Activated CD8-positive, alpha-beta memory T cell treated with anti-CD3 and anti-CD28 coated beads, Interleukin-2, amount 10 ng/mL, durations not matched to agents 7 days and 5 days (primary cell): ENCODE measurements around the gene ATP12A. TPM values are rescaled to one million over a fixed set of nuclear protein-coding genes. Genes with fewer than 3 reads are reported as not detected.

Experiments
- ATAC-seq: fragments of 150-1000 bp; cut with Tn5 transposase; one replicate; pipeline ENCODE4 v1.10.0; 2021; ENCODE audit warnings: moderate library complexity
- CTCF ChIA-PET: fragments of 350-600 bp; sonication (Branson Sonifier 250); formaldehyde crosslinking; loops from one replicate; lab custom pipeline; 2021; ENCODE audit warnings: antibody characterized with exemption; lab: Charles Lee
- DNase-seq: peaks from one replicate; pipeline ENCODE4 v3.0.0-alpha.2; 2020
- H3K27ac Mint-ChIP-seq: one replicate; pipeline ENCODE4 v1.8.0; 2021; ENCODE audit warnings: mild to moderate bottlenecking, mixed read lengths
- H3K27me3 Mint-ChIP-seq: one replicate; pipeline ENCODE4 v1.8.0; 2021; ENCODE audit warnings: mixed read lengths
- H3K36me3 Mint-ChIP-seq: one replicate; pipeline ENCODE4 v1.8.0; 2021; ENCODE audit warnings: mild to moderate bottlenecking, mixed read lengths
- H3K4me1 Mint-ChIP-seq: one replicate; pipeline ENCODE4 v1.8.0; 2021; ENCODE audit warnings: mixed read lengths
- H3K4me3 Mint-ChIP-seq: one replicate; pipeline ENCODE4 v1.8.0; 2021; ENCODE audit warnings: mild to moderate bottlenecking, moderate library complexity, mixed read lengths
- H3K9me3 Mint-ChIP-seq: one replicate; pipeline ENCODE4 v1.8.0; 2022; ENCODE audit warnings: low read depth, mixed read lengths
- total RNA-seq, 2 experiments: library from RNA; stranded (reverse); gene quantifications; one replicate each; pipeline ENCODE4 v1.2.3, GENCODE V29; 2021

Gene ATP12A
- 1 to 10 TPM; 1.6 to 4.7 TPM for total RNA-seq

GRCh38 chr13:24680258-24680920 lies at the start of gene ATP12A:
ATP12A (plus strand) TSS chr13:24680408; CDS start chr13:24680744, 336 bp downstream.
- ATAC-seq (peak; percentile 57), DNase-seq (peak; percentile 53)
- CTCF ChIA-PET = interaction anchor here (0.8 to 4.3 kb wide), 6 partner anchors 11 to 82 kb away, joined by 3 to 26 read pairs (median 4); no protein-coding TSS in a partner anchor
- no peaks in the 10 kb centered on the region for H3K9me3 Mint-ChIP-seq
- no peaks in the 10 kb centered on the region for H3K36me3 Mint-ChIP-seq
- peaks cover 43% of the 10 kb centered on the region for H3K4me1 Mint-ChIP-seq
- peaks cover 35% of the 10 kb centered on the region for H3K27me3 Mint-ChIP-seq
- H3K4me3 Mint-ChIP-seq = peak within 1 kb of the TSS; percentile 44
- H3K27ac Mint-ChIP-seq = no peak within 1 kb of the TSS

GRCh38 chr13:24630851-24631620 lies 49.2 kb upstream of the ATP12A start:
- Mint-ChIP-seq H3K4me1 (peaks cover 46% of the 10 kb centered on the region), H3K4me3 (no peak overlapping the region), H3K27me3 (no peaks in the 10 kb centered on the region), H3K9me3 (no peaks in the 10 kb centered on the region), H3K27ac (peak overlapping the region; percentile 59), H3K36me3 (peaks cover 2% of the 10 kb centered on the region)
- DNase-seq = no peak
- CTCF ChIA-PET = interaction anchor here (1.0 to 1.6 kb wide), 3 partner anchors 15 to 97 kb away, joined by 3 to 4 read pairs (median 3); no protein-coding TSS in a partner anchor
- ATAC-seq = no peak

GRCh38 chr13:24631922-24632321 lies 48.3 kb upstream of the ATP12A start:
- H3K27ac Mint-ChIP-seq = no peak overlapping the region
- H3K9me3 Mint-ChIP-seq = no peaks in the 10 kb centered on the region
- H3K27me3 Mint-ChIP-seq = no peaks in the 10 kb centered on the region
- CTCF ChIA-PET = interaction anchor here (1.7 kb wide), 1 partner anchor 95 kb away, joined by 3 read pairs; no protein-coding TSS in a partner anchor
- peaks cover 2% of the 10 kb centered on the region for H3K36me3 Mint-ChIP-seq
- ATAC-seq (no peak), DNase-seq (no peak)
- no peak overlapping the region for H3K4me3 Mint-ChIP-seq
- H3K4me1 Mint-ChIP-seq = peaks cover 37% of the 10 kb centered on the region

- CTCF ChIA-PET = interaction anchor here (1.4 to 1.7 kb wide), 2 partner anchors 10 to 95 kb away, joined by 3 to 5 read pairs; no protein-coding TSS in a partner anchor
- H3K9me3 Mint-ChIP-seq = no peaks in the 10 kb centered on the region
- no peak overlapping the region for H3K4me3 Mint-ChIP-seq
- ATAC-seq (no peak), DNase-seq (no peak)
- H3K4me1 Mint-ChIP-seq = peaks cover 31% of the 10 kb centered on the region
- H3K27ac Mint-ChIP-seq = no peak overlapping the region
- H3K36me3 Mint-ChIP-seq = peaks cover 2% of the 10 kb centered on the region
- H3K27me3 Mint-ChIP-seq = no peaks in the 10 kb centered on the region
Measured at GRCh38 chr13:24632382-24633121, 47.7 kb upstream of the ATP12A start.

GRCh38 chr13:24636776-24637175 lies 43.4 kb upstream of the ATP12A start:
- H3K36me3 Mint-ChIP-seq = peaks cover 2% of the 10 kb centered on the region
- CTCF ChIA-PET = interaction anchor here (0.7 to 1.0 kb wide), 2 partner anchors 18 to 30 kb away, joined by 3 read pairs; no protein-coding TSS in a partner anchor
- H3K4me1 Mint-ChIP-seq = peaks cover 16% of the 10 kb centered on the region

GRCh38 chr13:24638096-24638495 lies 42.1 kb upstream of the ATP12A start:
- H3K36me3 Mint-ChIP-seq = peaks cover 2% of the 10 kb centered on the region
- no peaks in the 10 kb centered on the region for H3K9me3 Mint-ChIP-seq
- CTCF ChIA-PET = no interaction called here
- ATAC-seq = no peak
- H3K27ac Mint-ChIP-seq = no peak overlapping the region
- peaks cover 13% of the 10 kb centered on the region for H3K4me1 Mint-ChIP-seq
- no peaks in the 10 kb centered on the region for H3K27me3 Mint-ChIP-seq
- no peak overlapping the region for H3K4me3 Mint-ChIP-seq
- DNase-seq = no peak

More at GRCh38 chr13:24636776-24637175, 43.4 kb upstream of the ATP12A start:
- no peak for ATAC-seq
- no peak for DNase-seq
- H3K9me3 Mint-ChIP-seq = no peaks in the 10 kb centered on the region
- H3K27ac Mint-ChIP-seq = no peak overlapping the region
- no peak overlapping the region for H3K4me3 Mint-ChIP-seq
- no peaks in the 10 kb centered on the region for H3K27me3 Mint-ChIP-seq

- Mint-ChIP-seq H3K9me3 (no peaks in the 10 kb centered on the region), H3K4me1 (peaks cover 9% of the 10 kb centered on the region), H3K27me3 (no peaks in the 10 kb centered on the region), H3K4me3 (no peak overlapping the region), H3K27ac (no peak overlapping the region), H3K36me3 (no peaks in the 10 kb centered on the region)
- DNase-seq (no peak), ATAC-seq (no peak)
- CTCF ChIA-PET = interaction anchor here (1.0 kb wide), 1 partner anchor 34 kb away, joined by 4 read pairs; no protein-coding TSS in a partner anchor
Measured at GRCh38 chr13:24640752-24641151, 39.5 kb upstream of the ATP12A start.

- H3K27ac Mint-ChIP-seq = peak overlapping the region; percentile 67
- H3K9me3 Mint-ChIP-seq = no peaks in the 10 kb centered on the region
- H3K4me1 Mint-ChIP-seq = peaks cover 11% of the 10 kb centered on the region
- ATAC-seq = peak; percentile 71
- CTCF ChIA-PET = interaction anchor here (0.7 to 2.2 kb wide), 5 partner anchors 9 to 28 kb away, joined by 3 to 5 read pairs (median 4); no protein-coding TSS in a partner anchor
- no peaks in the 10 kb centered on the region for H3K36me3 Mint-ChIP-seq
- H3K4me3 Mint-ChIP-seq = no peak overlapping the region
- DNase-seq = no peak
- H3K27me3 Mint-ChIP-seq = no peaks in the 10 kb centered on the region
Measured at GRCh38 chr13:24642219-24642618, 38.0 kb upstream of the ATP12A start.

GRCh38 chr13:24644036-24644435 lies 36.2 kb upstream of the ATP12A start:
- DNase-seq (no peak), ATAC-seq (no peak)
- Mint-ChIP-seq H3K36me3 (peaks cover 2% of the 10 kb centered on the region), H3K27me3 (no peaks in the 10 kb centered on the region), H3K4me3 (no peak overlapping the region), H3K27ac (no peak overlapping the region), H3K4me1 (peaks cover 15% of the 10 kb centered on the region), H3K9me3 (no peaks in the 10 kb centered on the region)
- CTCF ChIA-PET = interaction anchor here (0.8 kb wide), 1 partner anchor 17 kb away, joined by 3 read pairs; no protein-coding TSS in a partner anchor

GRCh38 chr13:24648271-24648670 lies 31.9 kb upstream of the ATP12A start:
- H3K9me3 Mint-ChIP-seq = no peaks in the 10 kb centered on the region
- ATAC-seq (no peak), DNase-seq (no peak)
- peaks cover 2% of the 10 kb centered on the region for H3K36me3 Mint-ChIP-seq
- H3K4me3 Mint-ChIP-seq = no peak overlapping the region
- H3K27me3 Mint-ChIP-seq = no peaks in the 10 kb centered on the region
- H3K27ac Mint-ChIP-seq = no peak overlapping the region
- peaks cover 11% of the 10 kb centered on the region for H3K4me1 Mint-ChIP-seq
- CTCF ChIA-PET = interaction anchor here (1.2 kb wide), 1 partner anchor 37 kb away, joined by 3 read pairs; no protein-coding TSS in a partner anchor

GRCh38 chr13:24648983-24649687 lies 31.1 kb upstream of the ATP12A start:
- H3K36me3 Mint-ChIP-seq = peaks cover 2% of the 10 kb centered on the region
- no peak for DNase-seq

GRCh38 chr13:24649688-24650043 lies 30.5 kb upstream of the ATP12A start:
- H3K27ac Mint-ChIP-seq = no peak overlapping the region
- ATAC-seq (no peak), DNase-seq (no peak)
- CTCF ChIA-PET = no interaction called here
- no peaks in the 10 kb centered on the region for H3K9me3 Mint-ChIP-seq
- H3K36me3 Mint-ChIP-seq = peaks cover 2% of the 10 kb centered on the region
- H3K4me3 Mint-ChIP-seq = no peak overlapping the region
- H3K4me1 Mint-ChIP-seq = peaks cover 11% of the 10 kb centered on the region
- H3K27me3 Mint-ChIP-seq = no peaks in the 10 kb centered on the region

More at GRCh38 chr13:24648983-24649687, 31.1 kb upstream of the ATP12A start:
- H3K27ac Mint-ChIP-seq = no peak overlapping the region
- CTCF ChIA-PET = no interaction called here
- H3K4me1 Mint-ChIP-seq = peaks cover 11% of the 10 kb centered on the region
- no peaks in the 10 kb centered on the region for H3K9me3 Mint-ChIP-seq
- no peak overlapping the region for H3K4me3 Mint-ChIP-seq
- H3K27me3 Mint-ChIP-seq = no peaks in the 10 kb centered on the region
- no peak for ATAC-seq
